Measurements from ENCODE around the gene MINPP1. TPM values are rescaled to one million over a fixed set of nuclear protein-coding genes. Genes with fewer than 3 reads are reported as not detected.

MINPP1 gene
- total RNA-seq, 1 experiment from 2014 or later, result 22.1 TPM

- ChIA-PET POLR2A (no interaction called here), CTCF (no interaction called here), RAD21 (ENCODE audit: low non-redundant PET in 1 of 2, low total read pairs in 2 of 2, uncharacterized antibody in 2 of 2, unreplicated experiment in 2 of 2) (no interaction called here)
- no peak overlapping the region for H3K4me2 ChIP-seq (ENCODE audit: low read length)
- no peaks in the 10 kb centered on the region for H3K9me2 ChIP-seq (ENCODE audit: insufficient read depth)
- no peaks in the 10 kb centered on the region for H3K9me3 ChIP-seq (ENCODE audit: control insufficient read depth in 1 of 2, insufficient read depth in 1 of 2, low read depth in 1 of 2, low read length in 2 of 2)
- H3K9ac ChIP-seq (ENCODE audit: low read length), result no peak overlapping the region
- H3K27me3 ChIP-seq (ENCODE audit: insufficient read depth, low read length), result no peaks in the 10 kb centered on the region
- no peak overlapping the region for H3K27ac ChIP-seq (ENCODE audit: low read depth, low read length)
- intact Hi-C loops (cut with micrococcal nuclease), result no loop called here
- peaks cover 4 to 6% of the 10 kb centered on the region in 2 experiments; a peak in 2 of 4 replicates for H3K36me3 ChIP-seq (ENCODE audit: control insufficient read depth in 1 of 2, insufficient read depth in 2 of 2, low read length in 2 of 2)
- TF ChIP-seq MAX (IDR thresholded peaks at IDR 0.05) (no peak), RAD21 (IDR thresholded peaks at IDR 0.05; ENCODE audit: low read depth) (no peak), FOSL1 (IDR thresholded peaks at IDR 0.05; ENCODE audit: low read depth) (no peak), POLR2A (IDR thresholded peaks at IDR 0.05; ENCODE audit: borderline replicate concordance, extremely low read depth, insufficient read depth, insufficient read length) (no peak), CTCF (IDR thresholded peaks at IDR 0.05 in 2 of 3, conservative IDR thresholded peaks at IDR 0.05 in 1 of 3; ENCODE audit: borderline replicate concordance in 1 of 3, insufficient read depth in 1 of 3, low read depth in 2 of 3, low read length in 2 of 3) (no peak), REST (IDR thresholded peaks at IDR 0.05; ENCODE audit: low read depth) (no peak), EZH2 (IDR thresholded peaks at IDR 0.05) (no peak), ZBTB33 (IDR thresholded peaks at IDR 0.05; ENCODE audit: extremely low read depth, insufficient replicate concordance, low read length) (no peak), YY1 (IDR thresholded peaks at IDR 0.05; ENCODE audit: extremely low read depth, insufficient replicate concordance, low read depth, low read length) (no peak), EZH2phosphoT487 (IDR thresholded peaks at IDR 0.05; ENCODE audit: borderline replicate concordance) (no peak), ATF3 (IDR thresholded peaks at IDR 0.05) (no peak), TCF7L2 (IDR thresholded peaks at IDR 0.05; ENCODE audit: borderline replicate concordance, extremely low read depth, insufficient read depth, insufficient read length) (no peak), SRF (IDR thresholded peaks at IDR 0.05; ENCODE audit: low read depth) (no peak), ZFX (IDR thresholded peaks at IDR 0.05) (no peak), SIN3A (IDR thresholded peaks at IDR 0.05; ENCODE audit: low read depth) (no peak)
- ATAC-seq (no peak), DNase-seq (ENCODE audit: low read depth, low spot score) (no peak)
- H3K4me3 ChIP-seq (replicated peaks in 1 of 2; ENCODE audit: low read depth in 1 of 2, low read length in 2 of 2), result no peak overlapping the region
- H3K4me1 ChIP-seq (ENCODE audit: control insufficient read depth in 1 of 2, insufficient read depth in 2 of 2, low read length in 2 of 2), result peaks cover 0 to 7% of the 10 kb centered on the region in 2 experiments; a peak in 1 of 4 replicates
- H2AFZ ChIP-seq (ENCODE audit: low read depth, low read length, poor library complexity, severe bottlenecking), result no peak overlapping the region
- H4K20me1 ChIP-seq (ENCODE audit: insufficient read depth), result no peaks in the 10 kb centered on the region
- no TSS peak for BruUV-seq (replicated peaks)
- peaks cover 7% of the 10 kb centered on the region; the same call in 1 of the 2 replicates for H3K79me2 ChIP-seq (ENCODE audit: insufficient read depth, low read length)
Observed at GRCh38 chr10:87550741-87551140, 46.0 kb downstream of the MINPP1 start.
